Fibroblast of skin of scalp (primary cell): ENCODE results near the gene LRBA.
"Not testable (repeated sequence)": the region's sequence is repeated elsewhere in the genome, so short reads cannot be mapped to it uniquely, and the experiment has no call there.

Experiments used
- DNase-seq: peaks from one replicate; pipeline ENCODE4 v3.0.0-alpha.2; 2013

The LRBA gene

DNA sequence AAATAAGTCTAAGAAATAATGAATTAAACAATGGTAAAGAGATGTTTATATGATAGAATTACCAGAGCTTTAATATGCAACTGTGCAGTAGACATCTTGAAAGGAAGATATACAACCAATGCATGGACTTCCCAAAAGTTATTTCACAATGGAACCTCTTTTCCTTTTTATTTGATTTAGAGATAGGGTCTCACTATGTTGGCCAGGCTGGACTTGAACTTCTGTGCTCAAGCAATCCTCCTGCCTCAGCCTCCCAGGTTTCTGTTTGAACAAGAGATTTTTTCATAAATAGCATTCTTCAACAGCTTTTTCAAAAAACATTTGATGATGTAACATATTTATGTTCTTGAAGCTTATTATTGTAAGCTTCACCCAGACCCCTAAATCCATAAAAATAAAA, 72.0 kb downstream of the LRBA start:
- no peak for DNase-seq

DNA sequence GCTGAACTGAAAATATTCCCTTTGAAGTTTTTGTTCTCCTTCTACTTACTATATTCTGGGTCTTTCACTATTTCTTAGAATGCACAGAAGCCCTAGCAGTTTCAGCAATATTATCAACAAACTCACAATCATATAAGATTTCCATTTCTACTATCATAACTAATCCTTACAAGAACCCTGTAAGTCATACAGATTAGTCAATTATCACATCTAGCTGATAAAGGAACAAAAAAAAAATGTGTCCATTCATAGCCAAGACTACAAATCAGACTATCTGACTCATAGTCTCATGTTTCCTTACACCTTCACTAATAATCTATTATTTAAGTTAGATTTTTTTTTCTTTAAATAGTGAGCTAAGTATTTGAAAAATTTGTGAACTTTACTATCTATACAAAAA, 72.5 kb downstream of the LRBA start:
- no peak for DNase-seq

DNA sequence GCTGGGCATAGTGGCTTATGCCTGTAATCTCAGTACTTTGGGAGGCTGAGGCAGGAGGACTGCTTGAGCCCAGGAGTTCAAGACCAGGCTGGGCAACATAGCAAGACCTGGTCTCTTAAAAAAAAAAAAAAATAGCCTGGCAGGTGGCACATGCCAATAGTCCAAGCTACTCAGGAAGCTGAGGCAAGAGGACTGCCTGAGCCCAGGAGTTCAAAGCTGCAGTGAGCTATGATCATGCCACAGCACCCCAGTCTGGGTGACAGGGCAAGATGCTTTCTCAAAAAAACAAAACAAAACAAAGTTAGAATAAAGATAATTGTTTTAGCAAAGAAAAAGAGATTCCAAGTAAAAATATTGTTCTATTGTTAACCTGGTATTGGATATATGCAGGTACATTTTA, 75.0 kb downstream of the LRBA start:
- no peak for DNase-seq

DNA sequence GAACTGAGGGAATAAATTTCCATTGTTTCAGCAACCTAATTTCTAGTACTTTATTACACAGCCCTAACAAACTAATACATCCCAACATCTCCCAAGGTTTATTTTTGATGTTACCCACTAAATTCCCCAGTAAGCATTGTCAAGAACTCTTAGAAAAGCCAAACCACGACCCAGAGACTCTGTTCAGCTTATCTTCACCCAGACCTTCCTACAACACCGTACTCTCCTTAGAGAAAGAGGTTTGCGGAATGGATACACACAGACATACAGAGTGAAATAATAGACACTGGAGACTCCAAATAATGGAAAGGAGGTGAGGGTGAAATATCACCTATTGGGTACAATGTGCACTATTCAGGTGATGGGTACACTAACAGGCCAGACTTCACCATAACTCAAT, 75.6 kb downstream of the LRBA start:
- DNase-seq, result no peak

DNA sequence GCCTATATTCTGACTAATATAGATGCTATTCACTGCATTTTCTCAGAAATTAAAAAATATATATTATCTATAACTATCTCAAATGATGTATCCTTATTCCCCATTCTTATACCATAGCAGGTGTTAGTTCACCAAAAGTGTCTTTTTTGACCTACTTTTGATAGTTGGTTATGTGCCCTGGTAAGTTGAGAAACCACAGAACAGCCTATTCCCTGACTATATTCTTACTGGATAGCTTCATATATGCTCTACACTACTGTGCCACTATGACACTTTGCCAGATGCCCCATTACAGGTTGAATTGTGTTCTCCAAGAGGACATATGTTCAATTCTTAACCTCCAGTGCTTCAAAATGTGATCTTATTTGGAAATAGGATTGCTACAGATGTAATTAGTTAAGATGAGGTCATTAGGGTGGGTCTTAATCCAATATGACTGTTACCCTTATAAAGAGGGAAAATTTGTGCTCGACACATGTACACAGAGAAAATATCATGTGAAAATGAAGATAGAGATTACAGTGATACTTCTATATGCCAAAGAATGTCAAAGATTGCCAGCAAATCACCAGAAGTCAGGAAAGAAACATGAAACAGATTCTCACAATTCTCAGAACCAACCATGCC, 76.1 kb downstream of the LRBA start:
- DNase-seq, result no peak

DNA sequence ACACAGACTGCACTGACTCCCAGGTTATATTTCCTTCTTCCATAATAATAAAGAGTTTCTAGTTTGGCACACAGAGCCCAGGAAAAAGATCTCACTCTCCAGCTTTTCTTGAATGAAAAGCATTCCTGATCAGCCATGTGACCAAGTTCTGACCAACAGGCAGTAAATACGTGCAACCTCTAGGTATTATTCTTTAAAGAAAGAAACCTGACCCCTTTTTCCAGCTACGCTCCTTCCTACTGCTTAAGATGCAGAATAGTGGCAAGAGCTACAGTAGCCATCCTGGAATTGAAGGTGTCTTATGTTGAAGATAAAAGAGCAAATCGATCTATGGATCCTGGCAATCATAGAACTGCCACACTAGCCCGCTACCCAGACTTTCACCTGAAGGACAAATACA, 76.7 kb downstream of the LRBA start:
- DNase-seq, result no peak

DNA sequence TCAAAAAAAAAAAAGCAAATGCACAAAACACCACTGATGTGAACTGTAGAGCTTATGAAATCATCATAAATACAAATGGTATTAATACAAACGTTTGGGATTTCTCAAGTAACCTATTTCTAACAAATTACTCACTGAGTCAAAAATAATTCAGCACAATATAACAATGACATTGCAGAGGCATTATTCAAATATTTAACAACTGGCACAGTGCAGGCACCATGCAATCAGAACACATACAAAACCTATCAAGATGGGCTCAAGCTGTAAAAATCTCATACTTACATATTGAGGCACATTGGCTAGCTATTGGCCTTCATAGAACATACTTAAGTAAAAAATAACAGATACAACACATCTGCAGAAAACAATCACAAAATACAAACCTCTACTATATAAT, 81.1 kb downstream of the LRBA start:
- DNase-seq, result no peak

DNA sequence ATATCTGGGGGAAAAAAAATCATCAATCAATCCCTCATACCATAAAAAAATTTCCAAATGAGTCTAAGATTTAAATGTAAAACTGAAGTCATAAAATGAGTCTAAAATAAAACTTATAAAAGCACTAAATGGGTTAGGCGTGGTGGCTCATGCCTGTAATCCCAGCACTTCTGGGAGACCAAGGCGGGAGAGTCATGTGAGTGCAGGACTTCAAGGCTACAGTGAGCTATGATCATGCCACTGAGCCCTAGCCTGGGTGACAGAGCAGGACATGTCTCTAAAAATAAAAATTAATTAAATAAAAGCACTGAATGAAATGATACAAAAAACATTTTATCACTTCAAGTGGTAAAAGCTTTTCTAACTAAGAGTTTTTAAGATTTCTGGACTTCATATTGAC, 83.3 kb downstream of the LRBA start:
- DNase-seq, result no peak

DNA sequence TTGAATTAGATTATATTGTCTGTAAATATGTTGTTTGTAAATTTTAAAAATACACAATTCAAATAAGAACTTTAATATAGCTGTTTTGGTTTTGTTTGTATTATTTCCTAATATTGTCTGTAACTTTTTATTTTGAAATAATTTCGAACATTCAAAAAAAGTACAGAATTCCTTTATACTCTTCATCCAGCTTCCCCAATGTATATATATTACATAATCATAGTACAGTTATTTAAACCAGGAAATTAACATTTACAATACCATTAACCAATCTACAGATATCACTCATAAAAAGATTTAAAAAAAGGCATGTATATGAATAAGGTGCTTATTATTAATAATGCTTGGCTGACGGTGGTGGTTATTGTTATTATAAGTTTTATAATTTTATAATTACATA, 84.1 kb downstream of the LRBA start:
- DNase-seq, result no peak

DNA sequence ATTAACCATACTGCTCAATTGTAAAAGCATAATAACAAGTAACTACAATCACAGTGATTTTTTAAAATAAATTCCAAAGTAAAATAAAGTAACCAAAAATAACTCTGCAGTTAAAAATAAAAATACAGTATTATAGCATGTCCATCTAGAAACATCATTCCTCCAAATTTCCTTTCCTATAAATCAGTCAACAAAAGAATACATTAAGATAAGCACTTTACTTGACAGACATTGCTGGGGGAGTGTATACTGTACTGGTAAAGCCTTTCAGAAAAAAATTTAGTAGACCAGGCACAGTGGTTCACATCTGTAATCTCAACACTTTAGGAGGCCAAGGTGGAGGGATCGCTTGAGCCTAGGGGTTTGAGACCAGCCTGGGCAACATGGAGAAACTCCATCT, 91.1 kb downstream of the LRBA start:
- no peak for DNase-seq

DNA sequence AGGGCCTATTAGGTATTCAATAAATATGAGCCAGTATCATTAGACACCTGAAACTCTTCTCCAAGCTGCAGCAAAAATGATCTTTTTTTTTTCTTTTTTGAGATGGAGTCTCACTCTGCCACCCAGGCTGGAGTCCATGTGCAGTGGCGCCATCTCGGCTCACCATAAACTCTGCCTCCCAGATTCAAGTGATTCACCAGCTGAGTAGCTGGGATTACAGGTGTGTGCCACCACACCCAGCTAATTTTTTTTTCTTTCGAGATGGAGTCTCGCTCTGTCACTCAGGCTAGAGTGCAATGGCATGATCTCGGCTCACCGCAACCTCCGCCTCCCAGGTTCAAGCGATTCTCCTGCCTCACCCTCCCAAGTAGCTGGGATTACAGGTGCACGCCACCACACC, 93.6 kb downstream of the LRBA start:
- not testable (repeated sequence) for DNase-seq

DNA sequence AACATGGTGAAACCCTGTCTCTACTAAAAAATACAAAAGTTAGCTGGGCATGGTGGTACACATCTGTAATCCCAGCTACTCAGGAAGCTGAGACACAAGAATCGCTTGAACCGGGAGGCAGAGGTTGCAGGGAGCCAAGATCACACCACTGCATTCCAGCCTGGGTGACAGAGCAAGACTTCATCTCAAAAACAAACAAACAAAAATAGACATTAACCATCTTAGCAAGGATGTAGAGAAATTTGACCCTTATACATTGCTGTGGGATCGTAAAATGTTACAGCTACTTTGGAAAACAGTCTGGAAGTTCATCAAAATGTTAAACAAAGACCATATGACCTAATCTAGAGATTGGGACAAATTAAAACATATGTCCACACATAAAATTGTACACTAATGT, 96.5 kb downstream of the LRBA start:
- peak; percentile 2 for DNase-seq

DNA sequence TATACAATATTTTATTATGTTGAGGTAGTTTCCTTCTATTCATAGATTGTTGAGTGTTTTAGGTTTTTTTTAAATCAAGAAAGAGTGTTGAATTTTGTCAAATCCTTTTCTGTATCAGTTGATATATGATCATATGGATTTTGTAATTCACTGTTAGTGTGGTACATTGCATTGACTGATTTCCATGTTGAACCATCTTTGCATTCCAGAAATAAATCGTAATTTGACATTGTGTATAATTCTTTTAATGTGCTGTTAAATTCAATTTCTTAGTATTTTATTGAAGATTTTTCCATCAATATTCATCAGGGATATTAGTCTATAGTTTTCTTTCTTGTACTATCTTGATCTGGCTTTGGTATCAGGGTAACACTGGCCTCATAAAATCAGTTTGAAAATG, 103.8 kb downstream of the LRBA start:
- DNase-seq, result no peak

DNA sequence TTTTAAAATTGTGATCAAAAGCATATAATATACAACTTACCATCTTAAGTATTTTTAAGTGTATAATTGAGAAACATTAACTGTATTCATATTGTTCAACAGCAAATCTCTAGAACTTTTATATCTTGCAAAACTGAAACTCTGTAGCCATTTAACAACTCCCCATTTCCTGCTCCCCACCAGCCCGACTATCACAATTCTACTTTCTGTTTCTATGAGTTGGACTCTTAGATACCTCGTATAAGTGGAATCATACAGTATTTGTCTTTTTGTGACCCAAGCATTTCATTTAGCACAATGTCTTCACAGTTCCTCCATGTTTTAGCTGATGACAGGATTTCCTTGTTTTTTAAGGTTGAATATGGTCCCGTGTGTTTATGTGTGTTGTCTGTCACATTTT, 106.0 kb downstream of the LRBA start:
- DNase-seq, result no peak

DNA sequence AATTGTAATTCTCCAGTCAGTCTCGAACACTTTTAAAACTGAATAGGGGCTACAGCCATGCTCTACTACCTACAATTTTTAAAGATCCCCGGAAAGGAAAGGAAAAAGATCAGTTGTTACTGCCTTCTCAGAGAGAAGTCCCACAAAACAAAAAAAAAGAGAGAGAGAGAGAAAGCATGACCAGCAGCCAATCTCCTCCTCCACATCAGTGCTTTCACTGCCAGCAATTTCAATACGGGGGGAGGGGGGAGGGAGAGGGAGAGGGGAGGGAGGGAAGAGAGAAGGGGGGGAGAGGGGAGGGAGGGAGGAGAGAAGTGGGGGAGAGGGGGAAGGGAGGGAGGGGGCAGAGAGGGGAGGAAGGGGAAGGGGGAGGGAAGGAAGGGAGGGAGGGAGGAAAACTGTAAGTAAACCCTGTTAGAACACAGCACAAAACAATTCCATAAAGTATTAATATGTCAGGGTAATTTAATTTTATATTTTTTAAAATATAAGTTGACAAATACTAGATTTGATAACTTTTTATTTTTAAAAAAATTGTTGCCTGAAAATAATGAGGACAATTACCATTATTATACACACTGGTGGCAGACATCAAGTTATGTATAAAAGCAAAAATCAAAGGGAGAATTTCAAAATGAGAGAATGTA, 108.0 kb downstream of the LRBA start:
- DNase-seq, result peak; percentile 1

DNA sequence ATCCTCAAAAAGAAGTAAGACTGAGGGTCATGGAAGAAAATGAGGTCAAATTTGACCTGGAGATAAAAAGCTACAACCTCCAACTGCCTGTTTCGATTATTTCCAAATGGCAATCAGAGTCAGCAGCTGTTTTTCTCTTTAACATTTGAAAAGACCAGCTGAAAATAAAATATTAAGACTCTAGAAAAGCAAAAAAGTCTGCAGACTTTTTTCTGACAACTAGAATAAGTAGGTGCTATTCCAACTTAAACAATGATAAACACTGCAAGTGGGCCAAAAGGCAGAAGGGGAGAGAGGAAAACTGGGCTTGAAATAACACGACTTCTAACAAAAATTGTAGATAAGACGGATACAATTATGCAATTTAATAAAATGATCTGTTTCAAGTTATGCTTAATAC, 110.4 kb downstream of the LRBA start:
- DNase-seq, result no peak

DNA sequence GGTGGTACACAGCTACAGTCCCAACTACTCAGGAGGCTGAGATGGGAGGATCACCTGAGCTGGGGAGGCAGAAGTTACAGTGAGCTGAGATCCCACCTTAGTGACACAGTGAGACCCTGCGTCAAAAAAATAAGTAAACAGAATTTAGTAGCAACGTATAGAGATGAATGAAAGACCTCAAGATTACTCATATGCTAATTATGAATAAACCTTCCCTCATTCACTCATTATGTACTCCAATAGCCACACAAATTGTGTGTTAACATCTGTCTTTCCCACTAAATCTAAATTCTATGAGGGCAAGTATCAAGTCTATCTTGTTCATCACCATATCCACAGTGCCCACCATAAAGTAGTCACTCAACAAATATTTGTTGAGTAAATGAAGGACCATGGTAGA, 111.5 kb downstream of the LRBA start:
- no peak for DNase-seq

DNA sequence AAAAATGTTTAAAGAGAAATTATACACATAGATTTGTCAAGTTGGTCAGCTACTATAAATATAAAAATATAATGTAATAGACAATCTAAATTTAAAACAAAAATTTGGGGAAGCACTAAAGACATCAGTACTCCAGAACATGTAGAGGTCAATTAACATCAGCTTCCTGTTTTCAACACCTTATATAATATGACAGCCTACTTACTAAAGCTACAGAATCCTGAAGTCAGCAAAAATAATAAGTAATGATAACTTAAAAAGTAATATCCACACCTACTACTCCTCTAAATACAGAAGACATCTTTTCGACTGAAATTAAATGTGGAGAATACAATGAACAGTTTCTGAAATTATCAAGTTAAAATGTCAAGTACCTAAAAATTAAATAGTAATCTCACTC, 118.6 kb downstream of the LRBA start:
- DNase-seq, result no peak

DNA sequence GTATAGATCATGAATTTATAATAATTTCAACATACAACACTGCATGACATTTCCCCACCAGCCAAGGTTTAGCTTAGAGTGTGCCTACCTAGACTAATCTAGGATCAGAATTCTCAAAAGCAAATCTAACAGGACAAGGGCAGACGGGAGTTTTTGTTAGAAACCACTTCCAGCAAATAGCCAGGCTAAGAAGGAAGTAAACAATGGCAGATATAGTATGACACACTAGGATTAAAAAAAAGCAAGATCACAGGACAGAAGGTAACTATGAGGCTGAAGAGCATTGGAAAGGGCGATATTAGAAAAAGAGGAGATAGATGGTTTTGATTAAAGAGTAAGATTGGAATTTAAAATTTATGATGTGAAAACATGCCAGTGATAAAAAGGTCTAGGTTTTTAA, 124.8 kb downstream of the LRBA start:
- no peak for DNase-seq

DNA sequence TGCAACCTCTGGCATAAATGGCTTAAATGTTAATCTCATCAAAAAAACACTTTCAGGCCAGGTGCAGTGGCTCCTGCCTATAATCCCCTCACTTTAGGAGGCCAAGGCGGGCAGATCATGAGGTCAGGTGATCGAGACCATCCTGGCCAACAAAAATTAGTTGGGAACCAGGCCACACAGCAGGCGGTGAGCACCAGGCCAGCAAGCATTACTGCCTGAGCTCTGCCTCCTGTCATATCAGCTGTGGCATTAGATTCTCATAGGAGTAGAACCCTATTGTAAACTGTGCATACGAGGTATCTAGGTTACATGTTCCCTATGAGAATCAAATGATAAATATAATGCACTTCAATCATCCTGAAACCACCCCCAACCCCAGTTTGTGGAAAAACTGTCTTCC, 125.8 kb downstream of the LRBA start:
- DNase-seq, result no peak

DNA sequence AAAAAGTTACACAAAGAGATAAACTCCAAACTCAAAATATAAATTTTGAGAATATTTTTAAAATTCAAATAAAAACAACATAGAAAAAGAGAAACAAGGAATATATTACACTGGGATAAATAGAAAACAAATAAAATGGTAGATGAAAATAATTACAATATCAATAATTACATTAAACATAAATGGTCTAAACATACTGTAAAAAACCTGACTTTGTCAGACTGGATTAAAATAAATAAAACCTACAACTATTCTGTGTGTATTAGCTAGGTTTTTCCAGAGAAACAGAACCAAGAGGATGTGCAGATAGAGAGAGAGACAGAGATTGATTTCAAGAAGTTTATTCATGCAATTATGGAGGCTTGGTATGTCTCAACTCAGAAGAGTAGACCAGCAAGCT, 126.5 kb downstream of the LRBA start:
- DNase-seq, result no peak

DNA sequence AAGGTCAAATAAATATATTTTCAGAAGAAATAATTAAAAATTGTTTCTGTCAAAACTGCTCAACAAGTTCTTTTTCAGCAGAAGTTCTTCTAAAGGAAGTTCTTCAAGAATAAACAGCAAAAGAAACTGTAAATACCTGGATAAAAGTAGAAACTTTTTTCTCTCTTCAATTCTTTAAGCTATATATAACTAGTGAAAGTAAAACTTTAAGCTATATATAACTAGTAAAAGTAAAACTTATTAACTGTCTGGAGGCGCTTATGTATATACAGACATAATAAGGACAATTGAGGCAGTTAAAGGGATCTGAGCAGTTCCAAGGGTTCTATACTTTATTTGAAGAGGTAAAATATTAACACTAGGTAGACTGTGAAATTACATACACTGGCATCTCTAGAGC, 126.9 kb downstream of the LRBA start:
- no peak for DNase-seq

DNA sequence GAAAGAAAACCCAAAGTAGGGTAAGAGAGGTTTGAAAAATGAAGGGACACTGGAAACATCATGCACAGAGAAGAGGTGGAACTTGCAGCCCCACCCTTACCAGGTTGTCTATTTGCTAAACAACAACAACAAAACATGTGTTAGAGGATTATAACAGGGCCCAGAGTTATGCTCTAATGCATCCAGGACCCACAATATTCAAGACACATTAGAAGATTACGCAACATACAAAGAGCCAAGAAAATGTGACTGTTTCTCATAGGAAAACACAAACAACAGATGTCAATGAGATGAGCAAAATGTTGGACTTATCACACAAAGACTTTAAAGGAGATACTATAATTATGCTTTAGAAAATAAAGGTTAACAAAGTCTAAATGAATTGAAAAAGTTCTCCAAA, 128.5 kb downstream of the LRBA start:
- DNase-seq, result no peak

DNA sequence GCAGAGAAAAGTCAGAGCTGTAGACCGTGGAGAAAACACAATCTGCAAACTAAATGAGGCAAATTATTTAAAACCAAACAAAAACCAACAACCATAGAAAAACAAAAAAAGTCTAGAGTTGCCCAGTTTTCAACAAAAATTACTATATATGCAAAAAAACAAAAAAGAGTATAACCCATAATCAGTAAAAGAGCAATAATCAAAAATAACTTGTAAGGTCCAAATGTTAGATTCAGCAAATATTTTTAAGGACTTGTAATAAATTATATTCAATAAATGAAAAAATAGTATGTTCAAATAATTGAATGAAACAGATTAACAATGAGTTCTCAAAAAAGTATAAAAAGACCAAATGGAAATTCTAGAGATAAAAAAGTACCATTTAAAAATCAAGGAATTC, 130.5 kb downstream of the LRBA start:
- DNase-seq, result no peak

DNA sequence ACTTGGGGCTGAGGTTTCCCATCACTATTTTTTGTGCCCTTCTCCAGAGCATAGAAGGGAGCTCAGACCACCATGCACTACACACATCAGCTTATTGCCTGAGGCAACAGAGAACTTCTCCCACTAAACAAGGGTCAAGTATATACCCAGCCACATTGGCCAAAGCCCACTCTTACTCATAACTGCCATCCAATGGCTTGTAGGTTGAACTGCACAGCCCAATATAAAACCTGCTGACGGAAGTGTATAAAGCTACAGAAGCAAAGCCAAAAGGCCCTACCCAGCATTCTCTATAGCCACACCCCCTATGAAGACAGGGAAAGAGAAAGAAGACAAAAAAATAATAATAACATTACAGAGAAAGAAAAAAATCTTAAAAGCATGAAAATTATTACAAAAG, 139.7 kb downstream of the LRBA start:
- DNase-seq, result no peak
